Vagina (tissue), 2 donors: ENCODE results near the gene THSD7A. TPM values are rescaled to one million over a fixed set of nuclear protein-coding genes. Genes with fewer than 3 reads are reported as not detected.

ENCODE experiments used
- DNase-seq, 2 donors: peaks; one replicate each; pipeline ENCODE4 v3.0.0-alpha.2; 2017; ENCODE audit errors: extremely low spot score in 2 of 2
- H3K27ac ChIP-seq: fragments of 200-600 bp; sonication (generic); one replicate; pipeline ENCODE4 v1.5.1; 2019
- H3K27me3 ChIP-seq: fragments of 200-600 bp; sonication (generic); one replicate; pipeline ENCODE4 v1.5.1; 2019
- H3K36me3 ChIP-seq, 2 donors: fragments of 200-600 bp; sonication (generic); one replicate each; pipeline ENCODE4 v1.5.1; 2017 to 2019
- H3K4me1 ChIP-seq: fragments of 200-600 bp; sonication (generic); one replicate; pipeline ENCODE4 v1.5.1; 2019
- H3K4me3 ChIP-seq, 2 donors: fragments of 200-600 bp; sonication (generic); 1 replicate in 1 of 2; 2 replicates in 1 of 2; pipeline ENCODE4 v1.5.1; 2016 to 2019
- H3K9me3 ChIP-seq: fragments of 200-600 bp; sonication (generic); one replicate; pipeline ENCODE4 v1.5.1; 2019
- POLR2A ChIP-seq, 2 donors: fragments of 450-650 bp; IDR thresholded peaks; one replicate each; pipeline ENCODE4 v1.6.1; 2017; ENCODE audit warnings: antibody characterized with exemption in 2 of 2, mild to moderate bottlenecking in 2 of 2, moderate library complexity in 2 of 2
- POLR2AphosphoS5 ChIP-seq, 2 donors: sonication (generic); formaldehyde crosslinking; IDR thresholded peaks; one replicate each; pipeline ENCODE4 v1.9.0; 2017; ENCODE audit warnings: antibody characterized with exemption in 2 of 2, mild to moderate bottlenecking in 2 of 2, low read depth in 1 of 2; ENCODE audit not compliant: insufficient read depth in 1 of 2
- intact Hi-C: fragments of 100-400 bp; cut with DNase I; formaldehyde crosslinking; loops from one replicate; pipeline ENCODE4 v1.15.1; 2023
- total RNA-seq: library from RNA; depleted of rRNA; stranded (reverse); fragments of >200 nt; gene quantifications from one replicate; pipeline ENCODE4 v1.2.3, GENCODE V29; 2016
- TF ChIP-seq, protein P1 (sequence below), 3 experiments: fragments of 450-650 bp in 2 of 3; fragments of 200-600 bp in 1 of 3; sonication (generic) in 1 of 3; IDR thresholded peaks; one replicate each; pipeline ENCODE4 v1.5.1; 2017 to 2019; ENCODE audit warnings: antibody characterized with exemption in 3 of 3, mild to moderate bottlenecking in 2 of 3, moderate library complexity in 2 of 3

The THSD7A gene
- total RNA-seq, 1 donor from 2014 or later = 9.3 TPM

DNA sequence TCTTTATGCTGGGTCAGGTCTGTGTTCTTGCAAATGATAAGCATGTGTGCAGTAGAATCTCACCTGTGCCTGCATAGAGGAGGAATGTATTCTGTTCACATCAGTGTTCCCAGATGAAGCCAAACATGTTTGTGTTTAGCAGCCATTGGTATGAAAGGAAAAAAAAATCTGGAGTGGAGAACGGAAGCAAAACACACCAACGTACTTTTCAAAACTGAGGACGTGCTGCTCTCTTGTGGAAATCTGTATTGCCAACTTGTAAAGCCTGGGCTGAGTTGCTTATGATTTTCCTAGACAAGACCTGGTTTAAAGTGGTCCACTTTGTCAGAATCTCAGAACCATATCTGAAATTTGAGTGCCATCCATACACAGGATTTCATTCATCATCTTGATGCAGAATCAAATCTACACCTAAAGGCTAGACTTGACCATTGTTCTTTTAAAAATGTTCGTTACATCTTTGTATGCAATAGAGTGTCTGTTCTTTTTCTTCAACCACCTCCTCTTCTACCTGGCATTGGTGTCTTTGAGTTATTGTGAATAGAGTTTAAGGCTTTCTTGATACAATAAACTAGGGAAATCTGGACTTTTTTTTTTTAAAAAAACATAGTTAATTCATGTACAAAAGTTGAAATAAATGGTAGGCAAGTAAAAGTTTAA, 490.6 kb downstream of the THSD7A start:
- Histone ChIP-seq H3K36me3 (no peaks in the 10 kb centered on the region), H3K27ac (no peak overlapping the region), H3K9me3 (no peaks in the 10 kb centered on the region), H3K27me3 (no peaks in the 10 kb centered on the region), H3K4me3 (no peak overlapping the region), H3K4me1 (no peaks in the 10 kb centered on the region)
- intact Hi-C loops = no loop called here
- TF ChIP-seq POLR2A (IDR thresholded peaks at IDR 0.05) = no peak
- TF ChIP-seq, protein P1, sequence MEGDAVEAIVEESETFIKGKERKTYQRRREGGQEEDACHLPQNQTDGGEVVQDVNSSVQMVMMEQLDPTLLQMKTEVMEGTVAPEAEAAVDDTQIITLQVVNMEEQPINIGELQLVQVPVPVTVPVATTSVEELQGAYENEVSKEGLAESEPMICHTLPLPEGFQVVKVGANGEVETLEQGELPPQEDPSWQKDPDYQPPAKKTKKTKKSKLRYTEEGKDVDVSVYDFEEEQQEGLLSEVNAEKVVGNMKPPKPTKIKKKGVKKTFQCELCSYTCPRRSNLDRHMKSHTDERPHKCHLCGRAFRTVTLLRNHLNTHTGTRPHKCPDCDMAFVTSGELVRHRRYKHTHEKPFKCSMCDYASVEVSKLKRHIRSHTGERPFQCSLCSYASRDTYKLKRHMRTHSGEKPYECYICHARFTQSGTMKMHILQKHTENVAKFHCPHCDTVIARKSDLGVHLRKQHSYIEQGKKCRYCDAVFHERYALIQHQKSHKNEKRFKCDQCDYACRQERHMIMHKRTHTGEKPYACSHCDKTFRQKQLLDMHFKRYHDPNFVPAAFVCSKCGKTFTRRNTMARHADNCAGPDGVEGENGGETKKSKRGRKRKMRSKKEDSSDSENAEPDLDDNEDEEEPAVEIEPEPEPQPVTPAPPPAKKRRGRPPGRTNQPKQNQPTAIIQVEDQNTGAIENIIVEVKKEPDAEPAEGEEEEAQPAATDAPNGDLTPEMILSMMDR (IDR thresholded peaks at IDR 0.05) = no peak
- no peak for TF ChIP-seq POLR2AphosphoS5 (IDR thresholded peaks at IDR 0.05; ENCODE audit: insufficient read depth in 1 of 2, low read depth in 1 of 2)
- DNase-seq = no peak

DNA sequence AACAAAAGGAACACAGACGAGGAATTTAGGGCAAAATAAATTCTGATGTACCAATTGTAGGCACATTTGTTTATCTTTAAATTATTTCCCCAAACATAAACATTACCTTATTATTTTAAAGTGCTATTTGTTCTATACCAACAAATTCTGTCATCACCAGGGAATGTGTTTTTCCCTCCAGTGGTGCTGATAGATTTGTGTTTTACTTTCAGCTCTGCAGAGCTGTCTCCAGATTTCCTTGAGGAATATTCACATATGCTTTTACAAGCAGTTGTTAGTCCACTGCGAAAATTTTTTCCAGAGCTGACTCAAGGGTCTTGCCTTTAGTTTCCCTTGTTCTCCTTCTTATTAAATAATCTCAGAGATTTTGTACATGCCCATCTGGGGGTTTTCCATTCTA, 495.6 kb downstream of the THSD7A start:
- no peak overlapping the region for H3K4me3 ChIP-seq
- no peak overlapping the region for H3K27ac ChIP-seq
- DNase-seq = no peak
- intact Hi-C loops = no loop called here
- no peak for TF ChIP-seq POLR2AphosphoS5 (IDR thresholded peaks at IDR 0.05; ENCODE audit: insufficient read depth in 1 of 2, low read depth in 1 of 2)
- TF ChIP-seq POLR2A (IDR thresholded peaks at IDR 0.05) = no peak
- TF ChIP-seq, protein P1 (IDR thresholded peaks at IDR 0.05) = no peak
- H3K4me1 ChIP-seq = no peaks in the 10 kb centered on the region
- H3K36me3 ChIP-seq = no peaks in the 10 kb centered on the region
- H3K27me3 ChIP-seq = no peaks in the 10 kb centered on the region
- no peaks in the 10 kb centered on the region for H3K9me3 ChIP-seq

DNA sequence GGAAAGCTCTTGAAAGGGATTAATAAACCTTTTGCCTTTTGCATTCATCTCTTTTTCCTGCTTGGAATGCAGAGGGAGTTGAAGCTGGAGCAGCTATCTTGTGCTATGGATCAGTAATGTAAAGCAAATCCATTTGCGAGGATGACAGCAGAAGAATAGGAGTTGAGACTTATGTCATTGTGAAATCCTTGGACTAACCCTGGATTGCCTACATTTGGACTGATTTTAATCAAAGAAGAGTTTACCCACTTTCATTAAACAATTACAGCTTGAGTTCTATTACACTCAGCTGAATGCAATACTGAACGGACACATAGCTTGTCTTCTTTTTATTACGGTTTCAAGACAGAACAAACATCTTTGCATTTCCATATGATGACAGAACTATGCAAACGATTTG, 496.1 kb downstream of the THSD7A start:
- no peak for DNase-seq
- intact Hi-C loops = no loop called here
- Histone ChIP-seq H3K27ac (no peak overlapping the region), H3K27me3 (no peaks in the 10 kb centered on the region), H3K36me3 (no peaks in the 10 kb centered on the region), H3K9me3 (no peaks in the 10 kb centered on the region), H3K4me3 (no peak overlapping the region), H3K4me1 (no peaks in the 10 kb centered on the region)
- no peak for TF ChIP-seq POLR2A (IDR thresholded peaks at IDR 0.05)
- TF ChIP-seq POLR2AphosphoS5 (IDR thresholded peaks at IDR 0.05; ENCODE audit: insufficient read depth in 1 of 2, low read depth in 1 of 2) = no peak
- TF ChIP-seq, protein P1 (IDR thresholded peaks at IDR 0.05) = no peak

DNA sequence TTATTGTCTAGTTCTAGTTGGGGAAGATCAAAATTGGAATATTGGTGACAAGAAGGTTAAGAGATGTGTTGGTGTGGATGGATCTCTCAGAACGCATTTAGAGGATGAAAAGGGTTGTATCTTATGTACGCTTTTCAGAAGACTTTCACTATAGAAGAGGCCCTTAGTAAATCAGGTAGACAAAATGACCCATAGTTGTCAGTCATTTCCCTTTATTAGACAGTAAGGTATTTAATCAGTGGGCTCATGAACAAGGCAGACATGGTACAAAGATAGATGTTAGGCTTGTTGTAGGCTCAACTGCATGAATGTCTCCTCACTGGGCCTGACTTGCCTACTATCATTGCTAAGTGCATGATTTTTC, 499.2 kb downstream of the THSD7A start:
- Histone ChIP-seq H3K27ac (no peak overlapping the region), H3K36me3 (no peaks in the 10 kb centered on the region), H3K27me3 (no peaks in the 10 kb centered on the region), H3K4me1 (no peaks in the 10 kb centered on the region), H3K9me3 (no peaks in the 10 kb centered on the region), H3K4me3 (no peak overlapping the region)
- intact Hi-C loops = no loop called here
- TF ChIP-seq, protein P1 (IDR thresholded peaks at IDR 0.05) = no peak
- TF ChIP-seq POLR2A (IDR thresholded peaks at IDR 0.05) (no peak), POLR2AphosphoS5 (IDR thresholded peaks at IDR 0.05; ENCODE audit: insufficient read depth in 1 of 2, low read depth in 1 of 2) (no peak)
- DNase-seq = no peak

DNA sequence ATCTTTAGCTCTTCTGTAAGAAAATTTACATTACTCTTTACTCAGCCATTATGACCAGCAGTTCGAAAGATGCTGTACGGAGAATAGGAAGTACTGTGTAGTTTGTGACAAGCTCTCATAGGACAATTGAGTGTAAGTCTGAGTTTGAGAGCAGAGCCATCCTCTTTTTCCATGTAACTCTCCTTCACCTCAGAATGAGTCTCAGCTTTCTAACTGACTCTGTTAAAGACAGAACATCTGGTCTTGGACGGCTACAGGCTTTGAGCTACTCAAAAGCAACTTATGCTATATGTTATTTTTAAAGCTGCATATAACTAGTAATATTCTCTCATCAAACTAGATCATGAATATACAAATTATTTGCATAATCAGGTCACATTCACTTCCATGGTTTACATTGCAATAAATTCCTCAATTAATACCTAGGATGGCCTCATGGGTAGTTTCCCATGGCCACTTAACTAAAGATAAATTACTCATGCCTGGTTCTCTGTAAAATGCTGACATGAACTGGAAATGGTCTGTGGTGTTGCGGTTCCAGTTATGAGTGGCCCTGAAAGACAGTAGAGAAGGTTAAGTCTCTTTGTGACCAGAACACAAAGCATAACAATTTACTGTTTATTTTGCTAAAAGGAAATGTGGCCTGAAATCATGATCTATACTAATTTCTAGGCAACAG, 499.7 kb downstream of the THSD7A start:
- Histone ChIP-seq H3K4me3 (no peak overlapping the region), H3K4me1 (no peaks in the 10 kb centered on the region), H3K36me3 (no peaks in the 10 kb centered on the region), H3K9me3 (no peaks in the 10 kb centered on the region), H3K27ac (no peak overlapping the region), H3K27me3 (no peaks in the 10 kb centered on the region)
- TF ChIP-seq POLR2AphosphoS5 (IDR thresholded peaks at IDR 0.05; ENCODE audit: insufficient read depth in 1 of 2, low read depth in 1 of 2) (no peak), POLR2A (IDR thresholded peaks at IDR 0.05) (no peak)
- TF ChIP-seq, protein P1 (IDR thresholded peaks at IDR 0.05) = no peak
- intact Hi-C loops = no loop called here
- no peak for DNase-seq
